ENCODE measurements around the gene JAKMIP1.

DNA sequence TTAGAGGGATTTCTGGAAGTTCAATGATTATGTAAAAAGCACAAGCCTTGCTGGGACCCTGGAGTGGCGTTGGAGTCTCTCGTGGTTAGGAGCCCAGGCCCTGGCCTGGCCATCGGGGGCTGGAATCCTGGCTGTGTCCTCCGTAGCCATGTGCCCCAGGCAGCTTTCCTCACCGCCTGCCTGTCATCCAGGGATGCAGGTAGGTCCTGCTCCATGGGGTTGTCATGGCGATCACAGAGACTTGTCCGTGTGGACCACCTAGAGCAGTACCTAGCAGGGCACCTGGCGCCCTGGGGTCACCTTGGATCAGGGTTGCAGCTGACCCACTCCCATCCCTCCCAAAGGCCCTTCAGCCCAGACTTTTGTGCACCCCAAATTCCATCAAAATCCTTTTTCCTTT, 39.1 kb upstream of the JAKMIP1 start:
- no peak for TF ChIP-seq EZH2 (IDR thresholded peaks at IDR 0.05; ENCODE audit: insufficient read depth, poor library complexity, severe bottlenecking)
- TF ChIP-seq EZH2phosphoT487 (IDR thresholded peaks at IDR 0.05; ENCODE audit: insufficient read depth, low read depth) = no peak

Data from GM23248 (cell line).